ENCODE results near the gene PLCH2. TPM values are rescaled to one million over a fixed set of nuclear protein-coding genes. Genes with fewer than 3 reads are reported as not detected.
A peak's percentile ranks its signal among the peaks of the same experiment; 100 is the strongest.

Gene PLCH2
- total and polyA plus RNA-seq, 4 donors: 2.1 to 7.9 (median 3.4) TPM

- H3K4me1 ChIP-seq (ENCODE audit: control insufficient read depth in 5 of 5, insufficient read depth in 5 of 5, low read length in 5 of 5): peaks cover 0 to 7% (median 0%) of the 10 kb centered on the region in 5 donors
- H3K27me3 ChIP-seq (ENCODE audit: control insufficient read depth in 3 of 3, insufficient read depth in 3 of 3, low read length in 2 of 3): peaks cover 0 to 12% (median 5%) of the 10 kb centered on the region in 3 donors
- ATAC-seq (ENCODE audit: insufficient read depth, low FRiP score): no peak
- no peak for TF ChIP-seq CTCF (IDR thresholded peaks at IDR 0.05; ENCODE audit: control extremely low read depth, extremely low read depth)
- no peak overlapping the region for H3K9ac ChIP-seq (ENCODE audit: insufficient read depth in 1 of 2, low read length in 2 of 2)
- WGBS, 2 donors: 57% methylated on average over 18 to 21 of the region's 21 CpGs
- H3K4me3 ChIP-seq: no peak overlapping the region
- H3K27ac ChIP-seq (ENCODE audit: low read depth in 1 of 2, low read length in 1 of 2): no peak overlapping the region
- H3K36me3 ChIP-seq (ENCODE audit: control insufficient read depth in 4 of 4, insufficient read depth in 4 of 4, low read length in 4 of 4): no peaks in the 10 kb centered on the region
- peak in 1 of 3 donors; percentile 32 for DNase-seq
- H3K9me3 ChIP-seq (ENCODE audit: control insufficient read depth in 4 of 4, insufficient read depth in 3 of 4, low read length in 3 of 4): no peaks in the 10 kb centered on the region
Observed at GRCh38 chr1:2452201-2452931, 23.7 kb upstream of the PLCH2 start.

- 73 to 89% methylated on average over 18 to 19 of the region's 19 CpGs for WGBS, 2 donors
- Histone ChIP-seq H3K36me3 (ENCODE audit: control insufficient read depth in 4 of 4, insufficient read depth in 4 of 4, low read length in 4 of 4) (no peaks in the 10 kb centered on the region), H3K27ac (ENCODE audit: low read depth in 1 of 2, low read length in 1 of 2) (no peak overlapping the region), H3K9me3 (ENCODE audit: control insufficient read depth in 4 of 4, insufficient read depth in 3 of 4, low read length in 3 of 4) (no peaks in the 10 kb centered on the region), H3K27me3 (ENCODE audit: control insufficient read depth in 3 of 3, insufficient read depth in 3 of 3, low read length in 2 of 3) (peaks cover 0 to 12% (median 5%) of the 10 kb centered on the region in 3 donors), H3K9ac (ENCODE audit: insufficient read depth in 1 of 2, low read length in 2 of 2) (no peak overlapping the region), H3K4me1 (ENCODE audit: control insufficient read depth in 5 of 5, insufficient read depth in 5 of 5, low read length in 5 of 5) (peaks cover 0 to 7% (median 0%) of the 10 kb centered on the region in 5 donors), H3K4me3 (no peak overlapping the region)
- TF ChIP-seq CTCF (IDR thresholded peaks at IDR 0.05; ENCODE audit: control extremely low read depth, extremely low read depth): no peak
- ATAC-seq (ENCODE audit: insufficient read depth, low FRiP score) (no peak), DNase-seq (no peak)
Observed at GRCh38 chr1:2452932-2453315, 23.2 kb upstream of the PLCH2 start.

- 79 to 87% methylated on average over 10 of the region's 10 CpGs for WGBS, 2 donors
- no peak overlapping the region for H3K9ac ChIP-seq (ENCODE audit: insufficient read depth in 1 of 2, low read length in 2 of 2)
- H3K4me1 ChIP-seq (ENCODE audit: control insufficient read depth in 5 of 5, insufficient read depth in 5 of 5, low read length in 5 of 5): peaks cover 0 to 7% (median 0%) of the 10 kb centered on the region in 5 donors
- H3K27ac ChIP-seq (ENCODE audit: low read depth in 1 of 2, low read length in 1 of 2): no peak overlapping the region
- no peak overlapping the region for H3K4me3 ChIP-seq
- ATAC-seq (ENCODE audit: insufficient read depth, low FRiP score): no peak
- no peak for DNase-seq
- peaks cover 0 to 12% (median 0%) of the 10 kb centered on the region in 3 donors for H3K27me3 ChIP-seq (ENCODE audit: control insufficient read depth in 3 of 3, insufficient read depth in 3 of 3, low read length in 2 of 3)
- no peaks in the 10 kb centered on the region for H3K9me3 ChIP-seq (ENCODE audit: control insufficient read depth in 4 of 4, insufficient read depth in 3 of 4, low read length in 3 of 4)
- TF ChIP-seq CTCF (IDR thresholded peaks at IDR 0.05; ENCODE audit: control extremely low read depth, extremely low read depth): no peak
- no peaks in the 10 kb centered on the region for H3K36me3 ChIP-seq (ENCODE audit: control insufficient read depth in 4 of 4, insufficient read depth in 4 of 4, low read length in 4 of 4)
Observed at GRCh38 chr1:2454227-2454626, 21.9 kb upstream of the PLCH2 start.
